Measurements from ENCODE around the gene TTC3.

GRCh38 chr21:37202221-37203110 is 129.4 kb downstream of the TTC3 start:
- TF ChIP-seq CTCF (IDR thresholded peaks at IDR 0.05 in 2 of 3, conservative IDR thresholded peaks at IDR 0.05 in 1 of 3; ENCODE audit: control insufficient read depth in 2 of 3, extremely low read depth in 1 of 3, insufficient read depth in 1 of 3, low read depth in 3 of 3, low read length in 3 of 3) (no peak), ESRRA (IDR thresholded peaks at IDR 0.05; ENCODE audit: low read length) (no peak), CEBPB (IDR thresholded peaks at IDR 0.05; ENCODE audit: borderline replicate concordance in 1 of 2, low read depth in 2 of 2, low read length in 2 of 2) (no peak), CBFB (IDR thresholded peaks at IDR 0.05; ENCODE audit: low read depth) (no peak), NR2C1 (IDR thresholded peaks at IDR 0.05) (no peak), NRF1 (conservative IDR thresholded peaks at IDR 0.05; ENCODE audit: low read depth, low read length) (no peak), MAX (IDR thresholded peaks at IDR 0.05; ENCODE audit: low read depth, low read length) (no peak)

Measured in GM12878 (cell line).